D721Med (cell line): Measurements from ENCODE around the gene KCNJ6.

Experiments
- DNase-seq: peaks from one replicate; pipeline ENCODE4 v3.0.0; 2011; ENCODE audit warnings: low spot score; ENCODE audit not compliant: insufficient read length
- FAIRE-seq: peaks from 2 replicates; lab custom pipeline; 2011; peaks lifted over from hg19 to GRCh38; lab: Jason Lieb, UNC
- TF ChIP-seq, protein P1 (sequence below): IDR thresholded peaks from 2 replicates; pipeline ENCODE4 v1.5.1; 2012; ENCODE audit warnings: mild to moderate bottlenecking, control low read depth; ENCODE audit not compliant: insufficient read depth; ENCODE audit errors: missing control alignments

The KCNJ6 gene

DNA sequence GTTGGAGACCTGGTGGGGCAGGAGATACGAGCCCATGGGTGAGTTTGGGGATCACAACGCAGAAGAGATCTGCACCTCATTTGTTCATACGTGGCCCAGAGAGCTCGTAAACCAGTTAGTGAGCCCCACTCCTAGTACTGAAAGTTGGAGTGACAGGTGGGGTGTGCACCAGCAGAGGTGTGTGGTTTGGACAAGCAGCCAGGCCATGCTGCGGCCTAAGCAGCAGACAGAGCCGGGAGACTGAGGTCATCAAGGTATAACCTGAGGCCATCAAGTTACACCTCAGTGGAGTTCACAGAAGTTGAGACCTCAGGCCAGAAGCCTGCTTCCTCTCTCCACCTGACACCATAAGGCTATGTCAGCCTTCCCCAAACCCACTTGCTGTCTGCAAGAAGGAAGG, 27.6 kb downstream of the KCNJ6 start:
- no peak for FAIRE-seq
- TF ChIP-seq, protein P1, sequence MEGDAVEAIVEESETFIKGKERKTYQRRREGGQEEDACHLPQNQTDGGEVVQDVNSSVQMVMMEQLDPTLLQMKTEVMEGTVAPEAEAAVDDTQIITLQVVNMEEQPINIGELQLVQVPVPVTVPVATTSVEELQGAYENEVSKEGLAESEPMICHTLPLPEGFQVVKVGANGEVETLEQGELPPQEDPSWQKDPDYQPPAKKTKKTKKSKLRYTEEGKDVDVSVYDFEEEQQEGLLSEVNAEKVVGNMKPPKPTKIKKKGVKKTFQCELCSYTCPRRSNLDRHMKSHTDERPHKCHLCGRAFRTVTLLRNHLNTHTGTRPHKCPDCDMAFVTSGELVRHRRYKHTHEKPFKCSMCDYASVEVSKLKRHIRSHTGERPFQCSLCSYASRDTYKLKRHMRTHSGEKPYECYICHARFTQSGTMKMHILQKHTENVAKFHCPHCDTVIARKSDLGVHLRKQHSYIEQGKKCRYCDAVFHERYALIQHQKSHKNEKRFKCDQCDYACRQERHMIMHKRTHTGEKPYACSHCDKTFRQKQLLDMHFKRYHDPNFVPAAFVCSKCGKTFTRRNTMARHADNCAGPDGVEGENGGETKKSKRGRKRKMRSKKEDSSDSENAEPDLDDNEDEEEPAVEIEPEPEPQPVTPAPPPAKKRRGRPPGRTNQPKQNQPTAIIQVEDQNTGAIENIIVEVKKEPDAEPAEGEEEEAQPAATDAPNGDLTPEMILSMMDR = no peak
- no peak for DNase-seq

- FAIRE-seq (no peak), DNase-seq (no peak)
- TF ChIP-seq, protein P1 = no peak
Observed at GRCh38 chr21:37886726-37887299, 29.4 kb downstream of the KCNJ6 start.

GRCh38 chr21:37886120-37886519, 30.1 kb downstream of the KCNJ6 start:
- TF ChIP-seq, protein P1 = no peak
- FAIRE-seq = no peak
- DNase-seq = no peak

DNA sequence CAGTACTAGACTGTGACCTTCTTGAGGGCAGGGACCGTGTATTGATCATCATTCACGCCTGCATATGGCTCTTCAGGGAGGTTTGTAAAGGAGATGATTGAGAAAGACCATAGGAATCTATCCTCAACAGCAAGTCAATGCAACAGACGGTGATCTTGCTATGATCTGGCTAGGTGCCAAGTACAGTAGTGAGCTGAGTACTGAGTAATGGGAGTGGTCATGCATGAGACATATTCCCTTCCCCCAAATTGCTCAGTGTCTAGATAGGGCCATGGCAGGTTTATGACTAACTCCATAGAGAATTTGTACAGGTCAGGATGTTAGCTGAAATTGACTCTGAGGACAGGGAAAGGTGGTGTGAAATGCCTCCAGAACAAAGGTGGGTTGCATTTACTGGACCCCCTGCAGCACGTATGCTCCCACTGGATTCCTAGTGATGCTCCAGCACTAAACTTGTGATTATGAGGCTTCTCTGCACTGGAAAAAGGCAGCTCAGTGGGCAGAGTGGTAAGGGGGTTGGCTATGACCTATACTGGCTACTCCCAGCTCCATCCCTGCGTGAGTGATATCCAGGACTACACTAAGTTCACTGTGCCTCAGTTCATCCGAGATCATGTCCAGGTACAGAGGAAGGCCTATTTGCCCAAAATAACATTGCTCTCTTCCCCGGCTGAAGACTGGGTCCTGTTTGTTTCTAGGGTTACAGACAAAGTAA, 37.2 kb downstream of the KCNJ6 start:
- TF ChIP-seq, protein P1 = no peak
- DNase-seq (no peak), FAIRE-seq (no peak)

- no peak for DNase-seq
- TF ChIP-seq, protein P1 = no peak
- FAIRE-seq = no peak
Observed at GRCh38 chr21:37877888-37878684, 38.2 kb downstream of the KCNJ6 start.

DNA sequence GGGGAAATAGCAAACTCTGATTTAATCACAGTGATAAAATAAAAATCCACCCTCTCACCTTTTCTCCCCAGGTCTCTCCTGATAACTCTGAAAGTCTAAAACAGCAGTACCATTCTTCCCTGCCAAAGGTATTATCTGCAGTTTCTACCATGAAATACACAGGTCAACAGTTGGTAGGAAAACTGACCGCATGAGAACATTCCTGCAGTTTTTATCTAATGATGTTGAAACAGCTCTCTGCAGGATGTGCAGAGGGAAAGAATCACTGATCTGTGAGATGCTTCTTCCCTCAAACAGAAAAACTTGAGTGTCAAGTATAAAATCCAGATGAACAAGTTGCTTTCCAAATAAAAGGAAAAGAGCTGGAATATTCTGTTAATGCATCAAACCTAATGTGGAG, 39.1 kb downstream of the KCNJ6 start:
- DNase-seq (no peak), FAIRE-seq (no peak)
- TF ChIP-seq, protein P1 = no peak
